GM12865 (cell line): ENCODE results near the gene VMP1.
"Not testable (repeated sequence)": the region's sequence is repeated elsewhere in the genome, so short reads cannot be mapped to it uniquely, and the experiment has no call there.

Experiments
- DNase-seq: peaks from one replicate; pipeline ENCODE4 v3.0.0; 2010; ENCODE audit warnings: low read depth
- H3K4me3 ChIP-seq: 2 replicates; pipeline ENCODE4 v1.5.1; 2011; ENCODE audit warnings: mild to moderate bottlenecking, low read depth, low read length, control low read depth
- TF ChIP-seq, protein P1 (sequence below): IDR thresholded peaks from 2 replicates; pipeline ENCODE4 v1.5.1; 2011; ENCODE audit warnings: low read length, control low read depth, low read depth, inconsistent platforms; ENCODE audit not compliant: insufficient read depth; ENCODE audit errors: missing control alignments

VMP1 gene

DNA sequence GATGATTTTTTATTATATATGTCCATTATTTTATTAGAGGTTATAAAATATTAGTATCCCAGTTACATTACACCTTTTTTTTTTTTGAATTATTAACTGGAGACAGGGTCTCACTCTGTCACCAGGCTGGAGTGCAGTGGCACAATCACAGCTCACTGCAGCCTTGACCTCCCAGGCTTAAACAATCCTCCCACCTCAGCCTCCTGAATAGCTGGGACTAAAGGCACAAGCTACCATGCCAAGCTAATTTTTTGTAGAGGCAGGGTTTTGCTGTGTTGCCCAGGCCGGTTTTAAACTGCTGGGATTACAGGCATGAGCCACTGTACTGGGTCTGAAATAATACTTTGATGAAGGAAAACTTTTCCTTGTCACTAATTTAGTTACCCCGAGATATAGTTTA is 63.6 kb downstream of the VMP1 start:
- H3K4me3 ChIP-seq = no peak overlapping the region
- TF ChIP-seq, protein P1, sequence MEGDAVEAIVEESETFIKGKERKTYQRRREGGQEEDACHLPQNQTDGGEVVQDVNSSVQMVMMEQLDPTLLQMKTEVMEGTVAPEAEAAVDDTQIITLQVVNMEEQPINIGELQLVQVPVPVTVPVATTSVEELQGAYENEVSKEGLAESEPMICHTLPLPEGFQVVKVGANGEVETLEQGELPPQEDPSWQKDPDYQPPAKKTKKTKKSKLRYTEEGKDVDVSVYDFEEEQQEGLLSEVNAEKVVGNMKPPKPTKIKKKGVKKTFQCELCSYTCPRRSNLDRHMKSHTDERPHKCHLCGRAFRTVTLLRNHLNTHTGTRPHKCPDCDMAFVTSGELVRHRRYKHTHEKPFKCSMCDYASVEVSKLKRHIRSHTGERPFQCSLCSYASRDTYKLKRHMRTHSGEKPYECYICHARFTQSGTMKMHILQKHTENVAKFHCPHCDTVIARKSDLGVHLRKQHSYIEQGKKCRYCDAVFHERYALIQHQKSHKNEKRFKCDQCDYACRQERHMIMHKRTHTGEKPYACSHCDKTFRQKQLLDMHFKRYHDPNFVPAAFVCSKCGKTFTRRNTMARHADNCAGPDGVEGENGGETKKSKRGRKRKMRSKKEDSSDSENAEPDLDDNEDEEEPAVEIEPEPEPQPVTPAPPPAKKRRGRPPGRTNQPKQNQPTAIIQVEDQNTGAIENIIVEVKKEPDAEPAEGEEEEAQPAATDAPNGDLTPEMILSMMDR = no peak
- no peak for DNase-seq

GRCh38 chr17:59775786-59776350 is 68.4 kb downstream of the VMP1 start:
- TF ChIP-seq, protein P1 = no peak
- no peak for DNase-seq
- no peak overlapping the region for H3K4me3 ChIP-seq

GRCh38 chr17:59776577-59776976 is 69.1 kb downstream of the VMP1 start:
- no peak overlapping the region for H3K4me3 ChIP-seq
- DNase-seq = no peak
- TF ChIP-seq, protein P1 = no peak

GRCh38 chr17:59777033-59777432 is 69.6 kb downstream of the VMP1 start:
- no peak overlapping the region for H3K4me3 ChIP-seq
- no peak for DNase-seq
- TF ChIP-seq, protein P1 = no peak

- H3K4me3 ChIP-seq = no peak overlapping the region
- TF ChIP-seq, protein P1 = no peak
- DNase-seq = no peak
Observed at GRCh38 chr17:59778996-59779395, 71.5 kb downstream of the VMP1 start.

DNA sequence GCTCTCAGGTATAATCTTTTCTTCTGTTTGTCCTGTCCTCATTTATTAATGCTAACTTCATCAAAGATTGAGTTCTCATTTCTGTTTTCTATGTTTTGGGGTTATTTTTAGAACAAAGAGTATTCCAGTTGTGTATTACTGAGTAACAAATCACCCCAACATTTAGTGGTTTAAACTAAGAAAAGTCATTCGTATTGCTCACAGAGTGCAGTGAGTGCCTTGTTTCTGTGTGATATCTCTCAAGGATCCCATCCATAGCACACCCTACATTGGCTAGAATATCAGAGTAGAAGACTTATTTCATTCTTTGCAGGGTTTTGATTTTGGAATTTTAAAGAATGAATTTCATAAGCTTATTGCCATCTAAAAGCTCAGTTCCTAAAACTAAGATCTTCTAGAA is 72.1 kb downstream of the VMP1 start:
- no peak for DNase-seq
- H3K4me3 ChIP-seq = no peak overlapping the region
- TF ChIP-seq, protein P1 = no peak

GRCh38 chr17:59780548-59780947 is 73.1 kb downstream of the VMP1 start:
- DNase-seq, H3K4me3 ChIP-seq: not testable (repeated sequence)
